NCI-H1694 (cell line): Measurements from ENCODE around the gene TBXA2R.
"Not testable (repeated sequence)": the region's sequence is repeated elsewhere in the genome, so short reads cannot be mapped to it uniquely, and the experiment has no call there.

ENCODE experiments used
- DNase-seq: peaks from one replicate; lab custom pipeline; 2025; lab: John Stamatoyannopoulos, UW

Gene TBXA2R

DNA sequence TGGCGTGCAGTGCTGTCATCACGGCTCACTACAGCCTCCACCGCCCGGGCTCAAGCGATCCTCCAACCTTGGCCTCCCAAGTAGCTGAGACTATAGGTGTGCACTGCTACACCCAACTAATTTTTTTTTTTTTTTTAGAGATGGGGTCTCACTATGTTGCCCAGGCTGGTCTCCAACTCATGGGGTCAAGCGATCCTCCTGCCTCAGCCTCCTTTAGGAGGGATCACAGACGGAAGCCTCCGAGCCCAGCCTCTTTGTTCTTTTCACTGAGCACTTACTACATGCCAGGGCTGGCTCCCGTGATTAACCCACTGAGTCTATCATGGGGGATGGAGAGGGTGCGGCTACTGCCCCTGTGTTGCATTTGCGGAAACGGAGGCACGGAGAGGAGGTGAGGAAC is 32.8 kb upstream of the TBXA2R start:
- no peak for DNase-seq

DNA sequence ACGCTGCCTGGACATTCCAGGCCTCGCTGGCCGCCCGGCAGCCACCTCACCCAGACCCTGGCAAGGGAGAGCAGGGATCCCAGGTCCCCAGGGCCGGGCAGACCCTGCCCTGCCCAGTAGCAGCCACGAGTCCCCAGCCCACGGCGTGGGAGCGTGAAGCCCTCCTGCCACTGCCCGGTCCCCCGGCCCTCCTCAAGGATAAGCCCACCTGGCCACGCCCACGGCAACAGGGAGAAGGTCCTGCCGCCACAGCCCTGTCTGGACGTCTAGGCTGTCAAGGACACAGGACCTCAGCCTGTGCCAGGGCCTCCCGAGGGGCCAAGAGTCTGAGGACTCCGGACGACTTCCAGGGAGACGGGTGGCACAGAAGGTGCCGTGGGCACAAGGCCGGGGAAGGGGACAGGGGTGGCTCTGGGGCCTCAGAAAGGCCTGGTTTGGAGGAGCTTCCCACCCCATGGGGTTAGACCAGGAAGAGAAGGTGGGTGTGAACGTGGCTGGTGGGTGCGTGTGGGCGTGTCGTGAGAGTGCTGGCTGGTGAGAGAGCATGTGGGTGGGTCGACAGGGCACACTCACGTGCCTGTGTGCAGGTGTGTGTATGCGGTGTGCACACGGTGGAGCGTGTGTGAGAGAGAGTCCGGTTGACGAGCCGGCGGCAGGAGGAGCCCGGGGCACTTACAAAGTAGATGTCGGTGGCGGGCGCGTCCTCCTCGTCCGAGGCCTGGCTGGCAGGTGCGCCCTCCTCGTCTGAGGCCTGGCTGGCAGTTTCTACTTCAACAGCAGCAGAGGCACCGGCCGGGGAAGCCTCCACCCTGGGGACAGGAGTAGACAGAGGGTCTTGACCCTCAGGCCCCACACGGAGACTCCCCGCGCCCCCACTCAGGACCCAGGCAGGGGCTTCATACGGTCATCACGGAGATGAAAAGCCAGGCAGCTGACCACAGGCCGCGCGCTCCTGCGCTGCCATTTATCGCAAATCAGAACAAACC is 31.8 kb upstream of the TBXA2R start:
- DNase-seq = no peak

DNA sequence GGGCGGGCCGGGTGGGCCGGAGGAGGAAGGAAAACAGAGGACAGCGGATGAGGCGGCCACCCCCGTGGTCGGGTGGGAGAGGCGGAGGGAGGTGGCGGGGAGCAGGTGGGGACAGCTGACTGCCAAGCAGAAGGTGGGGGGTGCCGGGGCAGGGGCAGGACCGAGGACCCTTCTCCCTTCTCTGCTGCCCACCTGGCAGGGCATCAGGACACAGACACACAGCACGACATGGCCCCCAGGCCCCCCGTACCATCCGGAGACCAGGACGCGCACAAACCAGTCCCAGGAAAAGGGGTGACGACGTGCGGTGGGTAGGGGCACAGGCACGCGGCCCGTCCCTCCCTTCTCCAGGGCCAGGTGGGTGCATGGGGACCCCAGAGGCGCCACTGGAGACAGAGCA is 30.9 kb upstream of the TBXA2R start:
- DNase-seq = no peak

DNA sequence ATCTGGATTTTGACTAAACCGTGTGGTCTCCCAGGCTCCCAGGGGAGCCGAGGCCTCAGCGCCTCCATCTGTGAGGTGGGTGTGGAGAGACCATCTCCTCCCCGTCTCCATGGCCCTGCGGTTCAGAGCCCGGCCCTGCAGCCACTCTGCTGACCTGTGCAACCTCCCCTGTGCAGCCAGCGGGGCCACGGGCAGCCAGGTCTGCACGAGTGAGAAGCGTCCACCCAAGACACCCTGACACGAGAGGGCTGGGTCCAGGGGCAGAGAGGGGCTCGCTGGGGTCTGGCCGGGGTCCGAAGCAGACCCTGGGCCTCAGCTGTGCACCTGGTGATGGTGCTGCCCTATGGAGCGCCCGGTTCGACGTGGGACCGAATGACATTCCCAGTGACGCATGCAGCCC is 30.3 kb upstream of the TBXA2R start:
- DNase-seq = no peak

DNA sequence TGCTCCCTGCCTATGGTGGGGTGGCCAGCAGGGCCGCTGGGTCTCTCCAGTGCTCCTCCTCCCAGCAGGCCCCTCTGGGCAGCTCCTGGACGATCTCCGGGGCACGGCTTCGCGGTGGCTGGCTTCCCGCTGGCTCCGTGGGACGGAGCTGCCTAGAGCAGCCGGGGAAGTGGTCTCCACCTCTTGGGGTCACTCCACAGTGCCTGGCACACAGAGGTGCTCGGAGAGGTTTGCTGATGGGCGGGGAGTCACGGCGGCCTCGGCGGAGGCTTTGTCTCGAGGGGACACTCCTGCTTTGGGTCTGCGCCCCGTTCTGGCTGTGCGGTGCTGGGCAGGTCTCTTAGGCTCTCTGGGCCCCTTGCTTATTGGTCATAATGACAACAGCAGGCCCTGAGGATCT is 29.8 kb upstream of the TBXA2R start:
- no peak for DNase-seq

DNA sequence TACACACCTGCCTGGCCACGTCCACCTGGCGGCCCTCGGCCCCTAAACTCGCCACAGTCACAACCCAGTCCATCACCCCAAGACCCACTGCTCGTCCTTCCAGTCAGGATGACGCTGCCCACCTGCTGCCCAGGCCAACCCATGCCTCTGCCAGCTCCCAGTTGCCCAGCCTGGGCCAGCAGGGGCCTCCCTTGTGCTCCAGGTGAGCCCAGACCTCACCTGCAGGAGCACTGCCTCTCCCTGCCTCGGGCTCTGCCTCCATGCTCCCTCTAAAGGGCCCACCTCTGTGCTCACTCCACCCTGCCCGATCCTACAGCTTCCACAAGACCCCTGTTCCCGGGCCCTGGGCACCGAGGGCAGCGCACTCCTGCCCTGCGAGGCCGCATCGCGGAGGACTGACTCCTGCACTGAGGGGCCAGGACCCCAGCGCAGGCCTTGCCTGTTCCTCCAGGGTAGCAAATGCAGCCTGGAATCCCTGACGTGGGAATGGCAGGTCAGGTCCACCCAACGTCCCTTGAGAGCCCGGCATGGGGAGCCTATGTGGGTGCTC is 27.9 kb upstream of the TBXA2R start:
- DNase-seq = no peak

DNA sequence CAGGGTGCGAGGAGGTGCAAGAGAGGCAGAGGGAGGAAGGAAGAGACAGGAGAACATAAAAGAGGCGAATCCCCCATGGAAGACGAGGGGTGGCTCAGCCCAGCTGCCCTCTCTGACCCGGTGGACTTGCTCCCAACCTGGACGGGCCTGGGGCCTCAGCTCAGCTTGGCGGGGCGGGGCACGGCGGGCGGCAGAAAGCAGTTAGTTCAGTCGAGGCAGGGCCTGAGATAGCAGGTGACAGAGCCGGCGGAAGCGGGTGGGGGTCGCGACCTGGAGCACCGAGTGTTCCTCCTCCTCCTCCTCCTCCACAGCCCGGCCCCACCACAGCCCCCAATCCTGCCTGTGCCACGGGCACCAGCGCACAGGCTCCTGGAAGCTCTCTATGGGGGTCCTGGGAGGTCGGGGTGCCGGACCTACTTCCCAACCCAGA is 26.9 kb upstream of the TBXA2R start:
- no peak for DNase-seq

DNA sequence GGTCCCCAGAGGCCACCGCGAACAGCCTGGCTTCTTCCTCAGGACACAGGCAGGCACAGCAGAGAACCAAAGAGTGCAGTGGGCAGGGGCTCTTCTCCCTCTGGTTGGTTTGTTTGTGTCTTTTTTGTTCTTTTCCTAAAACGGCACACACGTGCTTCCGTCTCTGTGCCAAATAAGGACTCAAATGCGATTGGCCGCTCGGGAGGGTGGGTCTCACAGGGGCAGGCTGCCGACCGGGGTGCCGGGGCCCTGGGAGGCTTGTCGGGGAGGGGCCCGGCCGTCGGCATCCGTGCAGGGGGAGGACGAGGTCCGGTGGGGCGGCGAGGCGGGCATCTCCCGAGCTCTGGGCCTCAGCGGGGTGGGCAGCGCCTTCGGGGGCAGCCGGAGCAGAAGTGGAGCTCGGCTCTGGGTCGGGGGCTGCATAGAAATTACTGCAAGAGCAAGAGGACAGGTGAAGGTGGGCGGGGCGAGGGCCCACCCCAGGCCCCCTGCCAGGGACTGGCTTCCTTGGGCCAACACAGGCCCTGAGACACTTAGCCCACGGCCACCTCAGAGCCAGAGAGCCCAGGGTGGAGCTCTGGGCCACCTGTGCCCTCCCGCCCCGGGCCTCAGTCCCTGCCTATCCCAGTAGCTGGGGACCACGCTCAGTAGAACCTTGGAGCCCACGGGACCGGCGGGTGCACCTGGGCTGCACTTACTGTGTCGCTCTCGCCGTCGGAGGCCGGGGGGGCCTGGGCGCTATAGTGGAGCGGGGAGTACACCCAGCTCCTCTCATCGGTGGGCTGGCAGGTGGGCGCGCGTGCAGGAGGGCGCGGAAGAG is 26.3 kb upstream of the TBXA2R start:
- DNase-seq = no peak

DNA sequence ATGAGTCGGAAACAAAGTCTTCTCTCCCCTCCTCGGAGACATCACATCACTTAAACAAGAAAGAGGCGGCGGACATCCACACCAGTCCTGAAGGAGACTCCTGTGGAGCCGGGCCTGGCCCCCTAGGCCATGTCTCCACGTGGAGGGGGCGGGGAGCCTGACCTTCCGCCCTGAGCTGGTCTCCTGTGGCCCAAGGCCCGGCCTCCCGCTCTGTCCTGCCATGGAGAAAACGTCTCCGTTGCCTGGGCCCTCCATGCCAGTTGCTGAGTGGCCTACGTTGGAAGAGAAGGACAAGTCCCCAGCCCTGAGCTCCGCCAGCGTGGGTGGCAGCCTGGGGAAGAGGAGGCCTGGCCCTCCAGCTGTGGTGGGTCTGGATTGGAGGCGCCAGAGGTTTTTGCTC is 25.4 kb upstream of the TBXA2R start:
- DNase-seq = no peak

DNA sequence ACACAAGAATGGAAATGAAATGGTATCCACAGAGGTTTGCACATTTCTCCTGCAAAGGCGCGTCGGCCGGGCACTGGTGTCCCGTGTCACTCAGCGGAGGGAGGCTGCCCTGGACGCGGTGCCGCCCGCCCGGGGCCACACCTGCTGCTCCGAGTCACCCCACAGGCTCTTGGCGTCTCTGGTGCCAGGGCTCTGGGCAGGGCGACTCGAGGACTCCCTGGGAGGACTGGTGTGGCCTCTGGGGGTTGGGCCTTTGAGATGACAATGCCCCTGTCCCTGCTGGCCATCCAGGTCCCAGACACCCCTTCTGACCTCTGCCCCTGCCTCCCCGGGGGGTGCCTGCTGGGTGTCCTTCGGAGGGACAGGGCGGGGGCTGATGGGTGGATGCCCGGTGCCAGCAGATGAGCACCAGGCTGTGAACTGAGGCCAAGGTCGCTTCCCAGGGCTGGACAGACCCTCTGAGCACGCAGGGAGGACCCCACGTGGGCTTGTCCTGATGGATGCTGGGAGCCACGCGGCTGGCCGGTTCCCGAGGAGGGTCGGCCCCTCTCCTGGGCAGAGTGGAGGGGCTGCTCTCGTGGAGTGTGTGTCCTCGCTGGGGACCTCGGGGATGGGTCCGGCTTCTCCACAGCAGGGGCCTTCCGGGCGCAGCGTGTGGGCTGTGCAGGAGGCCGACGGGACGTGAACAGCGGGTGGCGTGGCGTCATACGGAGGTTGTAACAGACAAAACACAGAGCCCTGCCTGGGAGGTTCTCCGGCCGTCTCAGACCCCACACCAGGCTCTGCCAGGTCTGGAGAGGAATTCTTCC is 24.6 kb upstream of the TBXA2R start:
- DNase-seq = no peak

DNA sequence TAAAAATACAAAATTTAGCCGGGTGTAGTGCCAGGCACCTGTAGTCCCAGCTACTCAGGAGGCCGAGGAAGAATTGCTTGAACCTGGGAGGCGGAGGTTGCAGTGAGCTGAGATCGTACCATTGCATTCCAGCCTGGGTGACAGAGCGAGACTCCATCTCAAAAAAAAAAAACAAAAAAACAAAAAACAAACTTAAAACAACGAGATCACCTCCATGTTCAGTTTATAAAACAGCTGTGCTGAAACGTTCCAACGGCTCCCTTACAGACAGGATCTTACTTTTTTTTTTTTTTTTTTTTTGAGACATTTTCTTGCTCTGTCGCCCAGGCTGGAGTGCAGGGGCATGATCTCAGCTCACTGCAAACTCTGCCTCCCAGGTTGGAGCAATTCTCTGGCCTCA is 22.1 kb upstream of the TBXA2R start:
- not testable (repeated sequence) for DNase-seq

DNA sequence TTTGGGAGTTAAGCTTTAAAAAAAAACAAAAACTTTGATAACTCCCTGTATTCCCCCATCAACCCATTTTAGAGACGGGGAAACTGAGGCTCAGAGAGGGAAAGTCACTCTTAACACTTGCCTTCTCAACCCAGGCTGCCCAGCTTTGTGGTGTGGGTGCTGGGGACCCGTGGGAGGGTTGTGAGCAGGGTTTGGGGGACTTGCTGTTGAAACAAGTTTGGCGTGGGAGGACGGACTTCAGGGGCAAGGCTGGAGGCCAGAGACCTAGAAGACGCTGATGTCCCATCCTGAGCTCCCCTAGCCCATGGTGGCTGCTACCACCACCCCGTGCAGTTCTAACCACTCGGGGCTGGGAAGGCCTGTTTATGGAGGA is 20.7 kb upstream of the TBXA2R start:
- DNase-seq = no peak

DNA sequence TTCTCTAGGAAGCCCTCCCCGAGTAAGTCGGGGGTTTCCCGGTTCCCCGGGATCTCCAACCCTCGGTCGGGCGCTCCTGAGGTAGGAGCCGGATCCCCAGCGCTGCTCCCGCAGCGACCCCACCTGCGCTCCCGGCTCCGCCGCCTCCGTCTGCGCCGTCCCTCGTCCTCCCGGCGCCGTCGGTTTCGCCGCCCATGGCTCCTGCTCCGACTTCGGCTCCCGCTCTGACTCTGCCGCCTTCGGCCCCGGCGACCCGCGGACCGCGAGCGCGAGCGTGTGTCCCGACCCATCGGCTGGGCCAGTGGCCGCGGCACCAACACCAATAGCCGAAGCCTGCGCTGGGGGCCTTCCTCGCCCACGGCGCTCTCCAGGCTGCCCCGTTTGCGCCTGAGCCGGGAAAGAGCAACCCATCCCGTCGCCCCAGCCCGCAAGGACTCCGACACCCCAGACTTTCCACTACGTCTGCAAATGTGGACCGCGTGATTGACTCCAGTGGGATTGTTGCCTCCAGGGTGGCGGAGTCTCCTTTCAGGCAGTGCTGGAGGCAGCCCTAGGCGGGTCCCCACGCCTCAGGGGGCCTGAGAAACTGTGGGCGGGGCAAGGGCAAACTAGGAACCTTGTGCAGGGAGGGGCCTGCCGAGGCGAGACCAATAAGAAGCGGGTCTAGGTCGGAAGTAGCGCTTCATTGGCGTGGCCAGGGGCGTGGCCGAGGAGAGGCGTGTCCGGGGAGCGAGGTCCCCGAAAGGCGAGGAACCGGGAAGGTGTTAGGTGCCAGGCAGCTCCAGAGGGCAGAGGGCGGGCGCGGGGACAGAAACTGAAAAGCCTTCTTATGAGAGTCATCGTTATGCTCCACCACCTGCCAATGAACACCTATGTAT is 20.0 kb upstream of the TBXA2R start, which contains the start of gene CACTIN:
CACTIN (minus strand) TSS at position 318 of the 878 bp plus-strand sequence; CDS start at position 290, 28 bp downstream.
- DNase-seq = peak; percentile 93

DNA sequence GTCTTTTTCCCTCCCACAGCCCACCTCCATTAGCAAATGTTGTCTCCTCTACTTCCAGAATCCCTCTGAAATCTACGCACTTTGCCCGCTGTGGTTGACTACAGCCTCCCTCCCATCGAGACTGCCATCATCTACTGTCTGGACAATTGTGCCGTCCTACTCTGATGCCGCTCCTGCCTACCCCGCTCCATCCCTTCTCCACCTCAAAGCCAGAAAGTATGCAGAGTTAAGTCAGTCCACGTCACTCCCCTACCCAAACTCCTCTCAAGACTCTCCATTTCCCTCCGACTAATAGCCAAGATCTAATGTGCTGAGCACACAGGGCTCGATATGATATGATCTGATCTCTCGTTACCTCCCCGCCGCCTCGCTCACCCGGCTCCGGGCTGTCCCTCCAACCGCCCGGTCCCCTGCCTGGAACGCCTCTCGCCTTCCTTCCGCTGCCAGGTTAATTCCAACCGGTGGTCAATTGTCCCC is 19.4 kb upstream of the TBXA2R start:
- no peak for DNase-seq

DNA sequence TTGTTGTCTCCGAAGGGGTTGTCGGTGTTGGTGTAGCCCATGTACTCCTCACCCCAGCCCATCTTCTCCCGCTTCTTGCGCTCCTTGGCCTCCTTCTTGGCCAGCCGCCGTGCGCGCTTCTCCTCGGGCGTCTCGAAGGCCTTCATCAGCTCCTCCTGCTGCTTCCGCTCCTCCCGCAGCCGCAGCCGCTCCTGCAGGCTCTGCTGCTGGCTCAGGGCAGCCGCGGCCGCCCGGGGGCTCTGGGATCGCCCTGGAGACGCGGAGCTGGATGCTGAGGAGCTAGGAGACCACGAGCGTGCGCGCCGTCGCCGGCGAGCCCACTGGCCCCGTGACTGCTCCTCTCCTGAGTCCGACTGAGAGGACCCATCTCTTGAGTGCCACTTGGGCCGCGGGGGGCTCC is 17.0 kb upstream of the TBXA2R start:
- DNase-seq = no peak

DNA sequence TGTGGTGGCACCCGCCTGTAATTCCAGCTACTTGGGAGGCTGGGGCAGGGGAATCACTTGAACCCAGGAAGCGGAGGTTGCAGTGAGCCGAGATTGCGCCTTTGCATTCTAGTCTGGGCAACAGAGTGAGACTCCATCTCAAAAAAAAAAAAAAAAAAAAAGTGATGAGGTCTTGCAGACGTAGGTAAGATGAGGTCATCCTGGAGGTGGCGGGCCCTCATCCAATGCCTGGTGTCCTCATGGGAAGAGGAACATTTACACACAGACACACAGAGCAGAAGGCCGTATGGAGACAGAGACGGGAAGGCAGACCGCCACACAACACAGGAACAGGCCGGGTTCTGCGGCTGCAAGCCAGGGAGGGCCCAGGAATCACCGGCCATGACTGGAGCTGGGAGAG is 15.5 kb upstream of the TBXA2R start:
- DNase-seq = no peak

DNA sequence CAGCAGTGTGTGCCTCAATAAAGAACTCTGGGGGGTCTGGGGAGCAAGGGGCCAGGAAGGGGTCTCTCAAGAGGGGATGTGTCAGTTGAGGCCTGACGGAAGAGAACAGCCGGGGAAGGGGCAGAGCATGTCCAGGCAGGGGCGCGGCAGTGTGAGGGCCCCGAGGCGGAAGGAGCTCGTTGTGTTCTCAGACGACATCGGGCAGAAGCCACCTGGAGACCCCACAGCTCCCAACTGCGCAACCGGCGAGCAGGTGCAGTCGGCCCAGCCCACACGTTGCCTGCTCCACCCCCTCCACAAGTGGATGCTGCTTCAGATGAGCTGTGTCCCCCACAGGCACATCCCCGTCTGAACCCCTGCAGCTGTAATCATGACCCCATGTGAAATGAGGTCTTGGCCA is 15.0 kb upstream of the TBXA2R start:
- no peak for DNase-seq

DNA sequence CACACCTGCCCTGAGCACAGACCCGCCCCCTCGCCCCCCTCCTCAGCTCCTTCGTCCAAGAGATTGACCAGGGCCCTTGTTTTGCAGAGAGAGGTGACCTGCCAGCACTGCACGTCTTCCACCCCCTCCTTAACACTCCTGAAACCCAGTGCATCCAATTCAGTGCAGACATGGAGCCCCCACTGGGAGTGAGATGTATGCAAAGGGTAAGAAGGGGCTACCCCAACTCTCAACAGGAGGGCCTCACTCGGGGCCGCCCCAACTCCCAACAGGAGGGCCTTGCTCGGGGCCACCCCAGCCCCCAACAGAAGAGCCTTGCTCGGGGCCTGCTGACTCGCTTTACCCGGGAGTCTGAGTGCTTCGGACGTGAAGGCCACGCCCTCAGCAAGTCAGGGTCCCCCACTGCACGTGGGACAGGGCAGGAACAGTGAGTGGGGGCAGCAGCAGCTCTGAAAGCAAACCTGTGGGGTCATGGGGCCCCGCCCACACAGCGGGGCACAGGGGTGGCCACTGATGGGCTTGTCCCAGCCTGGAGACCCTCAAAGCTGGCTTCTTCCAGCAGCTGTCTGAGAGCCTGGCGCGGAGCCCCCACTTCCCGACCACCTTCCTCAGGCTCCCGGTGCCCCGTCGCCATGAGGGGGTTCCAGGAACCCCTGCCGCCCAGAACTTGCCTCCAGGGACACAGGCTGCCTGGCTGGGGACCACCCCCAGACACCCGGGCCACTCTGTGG is 14.3 kb upstream of the TBXA2R start:
- DNase-seq = no peak

DNA sequence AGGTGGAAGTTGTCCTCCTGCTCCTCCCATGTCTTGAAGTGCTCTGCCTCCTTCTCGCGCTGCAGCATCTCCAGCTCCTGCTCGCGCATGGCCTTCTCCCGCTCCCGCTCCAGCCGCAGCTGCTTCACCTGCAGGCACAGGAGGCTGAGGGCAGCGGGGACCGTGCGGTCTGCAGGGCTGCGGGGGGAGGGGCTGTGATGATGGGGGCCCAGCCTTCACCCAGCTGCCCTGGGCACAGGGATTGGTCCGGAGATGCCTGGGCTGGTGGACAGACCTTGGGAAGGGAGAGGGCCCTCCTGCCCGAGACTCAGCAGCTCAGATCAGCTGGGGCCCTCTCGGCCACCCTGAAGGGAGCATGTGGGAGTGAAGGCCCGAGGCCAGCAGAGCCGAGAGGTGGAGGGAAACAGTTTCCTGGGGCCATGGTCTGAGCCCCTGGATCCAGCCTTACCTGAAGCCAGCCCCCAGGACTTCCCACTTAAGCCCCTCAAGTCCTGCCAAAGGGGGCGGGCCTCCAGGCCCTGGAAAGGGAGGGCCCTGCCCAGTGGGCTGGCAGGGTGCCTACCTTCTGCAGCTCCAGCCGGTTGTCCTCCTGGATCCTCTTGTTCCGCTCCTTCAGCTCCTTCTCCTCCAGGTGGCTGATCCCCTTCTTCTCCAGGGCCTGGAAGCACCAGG is 13.6 kb upstream of the TBXA2R start:
- no peak for DNase-seq
